K562 (cell line): ENCODE data around the gene SRCIN1. TPM values are rescaled to one million over a fixed set of nuclear protein-coding genes. Genes with fewer than 3 reads are reported as not detected.

Experiments
- CBFA2T3 ChIP-seq: fragments of 450-650 bp; IDR thresholded peaks from 2 replicates; pipeline ENCODE4 v1.6.1; 2017
- CEBPB ChIP-seq: fragments of 450-650 bp; IDR thresholded peaks from 2 replicates; pipeline ENCODE4 v1.6.1; 2016; ENCODE audit warnings: missing genetic modification characterization, missing compliant biosample characterization
- L3MBTL2 ChIP-seq: fragments of 450-650 bp; IDR thresholded peaks from 2 replicates; pipeline ENCODE4 v1.6.1; 2016; ENCODE audit warnings: mild to moderate bottlenecking, moderate library complexity
- PCBP1 ChIP-seq: fragments of 200-400 bp; formaldehyde crosslinking; IDR thresholded peaks from 2 replicates; pipeline ENCODE4 v1.6.1; 2018; ENCODE audit warnings: mild to moderate bottlenecking, low read depth, low read length; ENCODE audit not compliant: poor library complexity, severe bottlenecking
- SNAPC5 ChIP-seq: fragments of 250-450 bp; sonication (Bioruptor Pico); IDR thresholded peaks from 2 replicates; pipeline ENCODE4 v1.8.0; 2021; ENCODE audit warnings: moderate library complexity, mild to moderate bottlenecking, inconsistent platforms
- SPI1 ChIP-seq: IDR thresholded peaks from 2 replicates; pipeline ENCODE4 v1.6.1; 2011; ENCODE audit warnings: low read depth, low read length, control low read depth, borderline replicate concordance
- STAT5A ChIP-seq: IDR thresholded peaks from 2 replicates; pipeline ENCODE4 v1.6.1; 2012; ENCODE audit warnings: low read length, inconsistent platforms, borderline replicate concordance
- ZBTB49 ChIP-seq: sonication (generic); formaldehyde crosslinking; IDR thresholded peaks from 2 replicates; pipeline ENCODE4 v1.8.0; 2022; ENCODE audit warnings: missing genetic modification reagents, mild to moderate bottlenecking, borderline replicate concordance
- ZNF274 ChIP-seq: IDR thresholded peaks from 2 replicates; pipeline ENCODE4 v1.6.1; 2011; ENCODE audit warnings: low read depth, mild to moderate bottlenecking, low read length, moderate library complexity, borderline replicate concordance
- polyA plus RNA-seq, 8 experiments: library from polyadenylated mRNA; depleted of rRNA in 4 of 8; stranded (reverse) in 5 of 8; unstranded in 3 of 8; fragments of >200 nt; fragmentation: Nextera tagmentation in 2 of 8; fragmentation: Illumina TruSeq in 1 of 8; extraction: Ambion mirVana in 2 of 8; extraction: Trizol in 1 of 8; gene quantifications; 2 replicates each; pipeline versions ENCODE4 v1.2.1 to v1.2.3, GENCODE V29; 2011 to 2014; ENCODE audit warnings: inconsistent platforms in 1 of 8, missing spikeins in 1 of 8
- total RNA-seq, 7 experiments: library from RNA; depleted of rRNA in 6 of 7; stranded (reverse); fragments of >200 nt in 6 of 7; fragmentation: Illumina TruSeq in 2 of 7; extraction: Trizol in 2 of 7; gene quantifications; 2 replicates each; pipeline versions ENCODE4 v1.2.1 to v1.2.3, GENCODE V29; 2011 to 2021; ENCODE audit warnings: low replicate concordance in 1 of 7
- TF ChIP-seq, protein P1 (sequence below): fragments of 450-650 bp; IDR thresholded peaks from 2 replicates; pipeline ENCODE4 v1.6.1; 2016; ENCODE audit warnings: low read depth
- TF ChIP-seq, protein P2 (sequence below): IDR thresholded peaks from 2 replicates; pipeline ENCODE4 v1.6.1; 2012; ENCODE audit warnings: low read depth, low read length, improper control_type of control experiment, borderline replicate concordance
- TF ChIP-seq, protein P3 (sequence below): fragments of 450-650 bp; formaldehyde crosslinking; IDR thresholded peaks from 2 replicates; pipeline ENCODE4 v1.4.0; 2022; ENCODE audit warnings: missing genetic modification characterization

Gene SRCIN1
- total and polyA plus RNA-seq, 9 of the 15 experiments (the other 6 are each of a cell fraction or from before 2014, with no cell fraction given): 0.09 to 0.33 (median 0.13) TPM; not detected in 6

GRCh38 chr17:38559051-38559879 is 46.5 kb downstream of the SRCIN1 start (continued):
- TF ChIP-seq, protein P1, sequence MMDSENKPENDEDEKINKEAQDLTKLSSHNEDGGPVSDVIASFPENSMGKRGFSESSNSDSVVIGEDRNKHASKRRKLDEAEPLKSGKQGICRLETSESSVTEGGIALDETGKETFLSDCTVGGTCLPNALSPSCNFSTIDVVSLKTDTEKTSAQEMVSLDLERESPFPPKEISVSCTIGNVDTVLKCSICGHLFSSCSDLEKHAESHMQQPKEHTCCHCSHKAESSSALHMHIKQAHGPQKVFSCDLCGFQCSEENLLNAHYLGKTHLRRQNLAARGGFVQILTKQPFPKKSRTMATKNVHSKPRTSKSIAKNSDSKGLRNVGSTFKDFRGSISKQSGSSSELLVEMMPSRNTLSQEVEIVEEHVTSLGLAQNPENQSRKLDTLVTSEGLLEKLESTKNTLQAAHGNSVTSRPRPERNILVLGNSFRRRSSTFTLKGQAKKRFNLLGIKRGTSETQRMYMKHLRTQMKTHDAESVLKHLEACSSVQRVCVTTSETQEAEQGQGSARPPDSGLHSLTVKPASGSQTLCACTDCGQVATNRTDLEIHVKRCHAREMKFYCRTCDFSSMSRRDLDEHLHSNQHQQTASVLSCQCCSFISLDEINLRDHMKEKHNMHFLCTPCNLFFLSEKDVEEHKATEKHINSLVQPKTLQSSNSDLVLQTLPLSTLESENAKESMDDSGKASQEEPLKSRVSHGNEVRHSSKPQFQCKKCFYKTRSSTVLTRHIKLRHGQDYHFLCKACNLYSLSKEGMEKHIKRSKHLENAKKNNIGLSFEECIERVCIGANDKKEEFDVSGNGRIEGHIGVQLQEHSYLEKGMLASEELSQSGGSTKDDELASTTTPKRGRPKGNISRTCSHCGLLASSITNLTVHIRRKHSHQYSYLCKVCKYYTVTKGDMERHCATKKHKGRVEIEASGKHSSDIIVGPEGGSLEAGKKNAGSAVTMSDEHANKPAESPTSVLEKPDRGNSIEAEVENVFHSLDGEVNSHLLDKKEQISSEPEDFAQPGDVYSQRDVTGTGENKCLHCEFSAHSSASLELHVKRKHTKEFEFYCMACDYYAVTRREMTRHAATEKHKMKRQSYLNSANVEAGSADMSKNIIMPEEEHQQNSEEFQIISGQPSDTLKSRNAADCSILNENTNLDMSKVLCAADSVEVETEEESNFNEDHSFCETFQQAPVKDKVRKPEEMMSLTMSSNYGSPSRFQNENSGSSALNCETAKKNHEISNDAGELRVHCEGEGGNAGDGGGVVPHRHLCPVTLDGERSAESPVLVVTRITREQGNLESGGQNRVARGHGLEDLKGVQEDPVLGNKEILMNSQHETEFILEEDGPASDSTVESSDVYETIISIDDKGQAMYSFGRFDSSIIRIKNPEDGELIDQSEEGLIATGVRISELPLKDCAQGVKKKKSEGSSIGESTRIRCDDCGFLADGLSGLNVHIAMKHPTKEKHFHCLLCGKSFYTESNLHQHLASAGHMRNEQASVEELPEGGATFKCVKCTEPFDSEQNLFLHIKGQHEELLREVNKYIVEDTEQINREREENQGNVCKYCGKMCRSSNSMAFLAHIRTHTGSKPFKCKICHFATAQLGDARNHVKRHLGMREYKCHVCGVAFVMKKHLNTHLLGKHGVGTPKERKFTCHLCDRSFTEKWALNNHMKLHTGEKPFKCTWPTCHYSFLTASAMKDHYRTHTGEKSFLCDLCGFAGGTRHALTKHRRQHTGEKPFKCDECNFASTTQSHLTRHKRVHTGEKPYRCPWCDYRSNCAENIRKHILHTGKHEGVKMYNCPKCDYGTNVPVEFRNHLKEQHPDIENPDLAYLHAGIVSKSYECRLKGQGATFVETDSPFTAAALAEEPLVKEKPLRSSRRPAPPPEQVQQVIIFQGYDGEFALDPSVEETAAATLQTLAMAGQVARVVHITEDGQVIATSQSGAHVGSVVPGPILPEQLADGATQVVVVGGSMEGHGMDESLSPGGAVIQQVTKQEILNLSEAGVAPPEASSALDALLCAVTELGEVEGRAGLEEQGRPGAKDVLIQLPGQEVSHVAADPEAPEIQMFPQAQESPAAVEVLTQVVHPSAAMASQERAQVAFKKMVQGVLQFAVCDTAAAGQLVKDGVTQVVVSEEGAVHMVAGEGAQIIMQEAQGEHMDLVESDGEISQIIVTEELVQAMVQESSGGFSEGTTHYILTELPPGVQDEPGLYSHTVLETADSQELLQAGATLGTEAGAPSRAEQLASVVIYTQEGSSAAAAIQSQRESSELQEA: no peak
- TF ChIP-seq ZBTB49 (CRISPR knock-in tag) (no peak), CEBPB (tag) (peak; percentile 99), STAT5A (no peak), ZNF274 (0 out of 2 replicates have a peak, but pooled peaks have one; percentile 8), CBFA2T3 (peak; percentile 24; the same call in 1 of the 2 replicates), PCBP1 (peak; percentile 53), SPI1 (peak; percentile 73; the same call in 1 of the 2 replicates), SNAPC5 (CRISPR knock-in tag) (no peak), L3MBTL2 (peak; percentile 49; the same call in 1 of the 2 replicates)
- TF ChIP-seq, protein P2, sequence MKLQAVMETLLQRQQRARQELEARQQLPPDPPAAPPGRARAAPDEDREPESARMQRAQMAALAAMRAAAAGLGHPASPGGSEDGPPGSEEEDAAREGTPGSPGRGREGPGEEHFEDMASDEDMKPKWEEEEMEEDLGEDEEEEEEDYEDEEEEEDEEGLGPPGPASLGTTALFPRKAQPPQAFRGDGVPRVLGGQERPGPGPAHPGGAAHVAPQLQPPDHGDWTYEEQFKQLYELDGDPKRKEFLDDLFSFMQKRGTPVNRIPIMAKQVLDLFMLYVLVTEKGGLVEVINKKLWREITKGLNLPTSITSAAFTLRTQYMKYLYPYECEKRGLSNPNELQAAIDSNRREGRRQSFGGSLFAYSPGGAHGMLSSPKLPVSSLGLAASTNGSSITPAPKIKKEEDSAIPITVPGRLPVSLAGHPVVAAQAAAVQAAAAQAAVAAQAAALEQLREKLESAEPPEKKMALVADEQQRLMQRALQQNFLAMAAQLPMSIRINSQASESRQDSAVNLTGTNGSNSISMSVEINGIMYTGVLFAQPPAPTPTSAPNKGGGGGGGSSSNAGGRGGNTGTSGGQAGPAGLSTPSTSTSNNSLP: no peak
- TF ChIP-seq, protein P3, sequence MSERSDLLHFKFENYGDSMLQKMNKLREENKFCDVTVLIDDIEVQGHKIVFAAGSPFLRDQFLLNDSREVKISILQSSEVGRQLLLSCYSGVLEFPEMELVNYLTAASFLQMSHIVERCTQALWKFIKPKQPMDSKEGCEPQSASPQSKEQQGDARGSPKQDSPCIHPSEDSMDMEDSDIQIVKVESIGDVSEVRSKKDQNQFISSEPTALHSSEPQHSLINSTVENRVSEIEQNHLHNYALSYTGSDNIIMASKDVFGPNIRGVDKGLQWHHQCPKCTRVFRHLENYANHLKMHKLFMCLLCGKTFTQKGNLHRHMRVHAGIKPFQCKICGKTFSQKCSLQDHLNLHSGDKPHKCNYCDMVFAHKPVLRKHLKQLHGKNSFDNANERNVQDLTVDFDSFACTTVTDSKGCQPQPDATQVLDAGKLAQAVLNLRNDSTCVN (CRISPR knock-in tag): no peak
